ENCODE data around the gene ZNF664.
A peak's percentile ranks its signal among the peaks of the same experiment; 100 is the strongest.
"Not testable (repeated sequence)": the region's sequence is repeated elsewhere in the genome, so short reads cannot be mapped to it uniquely, and the experiment has no call there.

ZNF664 gene

DNA sequence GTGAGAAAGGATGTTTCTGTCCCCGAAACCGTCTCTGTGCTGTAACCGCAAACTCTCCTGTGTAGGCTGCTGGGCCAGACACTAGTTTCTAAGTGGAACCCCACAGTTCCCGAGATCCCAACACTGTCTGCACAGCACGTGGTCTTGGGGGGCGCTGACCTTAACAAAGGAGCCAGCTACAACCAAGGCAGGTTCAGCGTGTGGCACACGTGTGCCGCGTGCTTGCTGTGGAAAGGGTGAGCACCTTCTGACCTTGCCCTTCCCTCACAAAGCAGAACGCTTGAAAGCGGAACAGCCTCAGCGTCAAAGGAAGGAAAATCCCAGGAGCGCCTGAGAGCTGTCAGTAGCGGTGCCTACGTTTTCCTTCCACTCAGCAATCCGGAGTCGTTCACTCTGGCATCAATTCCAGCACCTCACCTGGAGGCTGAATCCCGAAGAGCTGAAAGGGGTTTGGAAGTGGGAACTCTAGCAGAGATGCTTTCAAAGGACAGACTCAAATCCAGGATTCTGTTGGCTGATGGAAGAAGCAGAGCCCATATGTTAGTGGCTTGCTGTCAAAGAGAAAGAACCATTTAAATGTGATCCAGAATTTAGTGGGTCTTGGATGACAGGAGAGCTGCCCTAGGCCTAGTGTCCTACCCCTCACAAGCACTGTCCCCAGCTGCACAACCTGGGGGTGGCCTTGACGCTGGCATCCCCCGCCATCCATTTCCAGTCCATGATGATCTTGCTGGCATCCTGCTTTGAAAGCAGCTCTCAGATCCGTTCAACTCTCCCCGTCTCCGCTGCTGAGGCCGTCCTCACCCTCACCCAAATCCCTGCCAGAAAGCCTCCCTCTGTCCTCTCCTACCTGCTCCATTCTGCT, 27.5 kb upstream of the ZNF664 start:
- peaks cover 9% of the 10 kb centered on the region for H3K9me3 ChIP-seq (ENCODE audit: control insufficient read depth, low read length)
- H3K4ac ChIP-seq (ENCODE audit: low read depth in 1 of 2, low read length in 2 of 2), result no peak overlapping the region
- H3K79me1 ChIP-seq (replicated peaks; ENCODE audit: low read length, poor library complexity, severe bottlenecking), result peaks cover 37% of the 10 kb centered on the region
- no peak overlapping the region for H4K8ac ChIP-seq (ENCODE audit: low read length)
- H3K36me3 ChIP-seq (ENCODE audit: control insufficient read depth in 1 of 2, insufficient read depth in 2 of 2, low read depth in 1 of 2, low read length in 2 of 2), result peaks cover 44 to 53% of the 10 kb centered on the region in 2 experiments
- no peak overlapping the region for H2BK5ac ChIP-seq (ENCODE audit: low read depth, low read length, poor library complexity, severe bottlenecking)
- no peak overlapping the region for H2AFZ ChIP-seq (ENCODE audit: low read depth, low read length)
- H2BK15ac ChIP-seq (ENCODE audit: low read depth, poor library complexity, severe bottlenecking), result peak overlapping the region; percentile 34
- no peak for DNase-seq
- H3K27me3 ChIP-seq (ENCODE audit: control insufficient read depth in 1 of 2, insufficient read depth in 1 of 2, low read length in 2 of 2), result no peaks in the 10 kb centered on the region
- no peak overlapping the region for H2BK12ac ChIP-seq (ENCODE audit: low read length in 2 of 2)
- 93% methylated on average over 25 of the region's 25 CpGs for WGBS
- no peak overlapping the region for H3K27ac ChIP-seq (ENCODE audit: low read length, poor library complexity, severe bottlenecking)
- peak overlapping the region; percentile 66 for H4K91ac ChIP-seq (ENCODE audit: low read length)
- no peak overlapping the region for H3K4me2 ChIP-seq (ENCODE audit: low read length, poor library complexity, severe bottlenecking)
- peaks cover 23% of the 10 kb centered on the region for H3K4me1 ChIP-seq (ENCODE audit: control insufficient read depth, insufficient read depth, low read depth, low read length)
- H3K18ac ChIP-seq (ENCODE audit: low read depth in 1 of 2, low read length in 2 of 2), result no peak overlapping the region
- no peak overlapping the region for H3K9ac ChIP-seq (ENCODE audit: low read length)
- H2BK120ac ChIP-seq (ENCODE audit: low read depth, low read length), result no peak overlapping the region
- H3K23ac ChIP-seq (ENCODE audit: low read length in 2 of 2), result no peak overlapping the region
- H3K14ac ChIP-seq (ENCODE audit: low read length in 2 of 2), result no peak overlapping the region
- no peak overlapping the region for H2AK5ac ChIP-seq (ENCODE audit: low read length, severe bottlenecking)
- H3K4me3 ChIP-seq (ENCODE audit: insufficient read depth in 1 of 2, low read depth in 1 of 2, low read length in 2 of 2), result no peak overlapping the region

DNA sequence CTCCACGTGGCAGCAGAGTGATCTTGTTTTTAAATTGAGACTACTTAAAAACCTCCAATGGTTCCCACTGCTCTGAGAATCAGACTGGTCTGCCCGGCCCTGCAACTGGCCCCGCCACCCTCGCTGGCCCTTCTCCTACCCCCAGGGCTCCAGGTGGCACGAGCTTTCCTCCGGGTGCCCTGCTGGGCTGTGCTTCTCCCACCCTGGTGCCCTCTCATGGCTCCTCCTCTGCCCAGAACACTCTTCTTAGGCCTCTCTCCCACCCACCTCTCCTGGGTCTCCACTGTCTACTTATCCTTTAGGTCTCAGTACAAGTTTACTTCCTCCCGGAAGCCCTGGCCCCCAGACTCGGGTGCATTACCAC, 26.9 kb upstream of the ZNF664 start:
- peaks cover 38 to 49% of the 10 kb centered on the region in 2 experiments for H3K36me3 ChIP-seq (ENCODE audit: control insufficient read depth in 1 of 2, insufficient read depth in 2 of 2, low read depth in 1 of 2, low read length in 2 of 2)
- H3K23ac ChIP-seq (ENCODE audit: low read length in 2 of 2), result no peak overlapping the region
- no peak overlapping the region for H3K4me2 ChIP-seq (ENCODE audit: low read length, poor library complexity, severe bottlenecking)
- no peak overlapping the region for H3K9ac ChIP-seq (ENCODE audit: low read length)
- peak overlapping the region; percentile 34 for H2BK15ac ChIP-seq (ENCODE audit: low read depth, poor library complexity, severe bottlenecking)
- H2AFZ ChIP-seq (ENCODE audit: low read depth, low read length), result no peak overlapping the region
- H3K9me3 ChIP-seq (ENCODE audit: control insufficient read depth, low read length), result peaks cover 9% of the 10 kb centered on the region
- DNase-seq, result no peak
- no peak overlapping the region for H2BK120ac ChIP-seq (ENCODE audit: low read depth, low read length)
- H2BK5ac ChIP-seq (ENCODE audit: low read depth, low read length, poor library complexity, severe bottlenecking), result no peak overlapping the region
- H2AK5ac ChIP-seq (ENCODE audit: low read length, severe bottlenecking), result no peak overlapping the region
- H4K91ac ChIP-seq (ENCODE audit: low read length), result no peak overlapping the region
- H3K4me3 ChIP-seq (ENCODE audit: insufficient read depth in 1 of 2, low read depth in 1 of 2, low read length in 2 of 2), result no peak overlapping the region
- peaks cover 38% of the 10 kb centered on the region for H3K79me1 ChIP-seq (replicated peaks; ENCODE audit: low read length, poor library complexity, severe bottlenecking)
- H4K8ac ChIP-seq (ENCODE audit: low read length), result no peak overlapping the region
- H3K18ac ChIP-seq (ENCODE audit: low read depth in 1 of 2, low read length in 2 of 2), result no peak overlapping the region
- H3K27me3 ChIP-seq (ENCODE audit: control insufficient read depth in 1 of 2, insufficient read depth in 1 of 2, low read length in 2 of 2), result no peaks in the 10 kb centered on the region
- H3K4me1 ChIP-seq (ENCODE audit: control insufficient read depth, insufficient read depth, low read depth, low read length), result peaks cover 23% of the 10 kb centered on the region
- no peak overlapping the region for H3K4ac ChIP-seq (ENCODE audit: low read depth in 1 of 2, low read length in 2 of 2)
- H3K14ac ChIP-seq (ENCODE audit: low read length in 2 of 2), result no peak overlapping the region
- H2BK12ac ChIP-seq (ENCODE audit: low read length in 2 of 2), result no peak overlapping the region
- H3K27ac ChIP-seq (ENCODE audit: low read length, poor library complexity, severe bottlenecking), result no peak overlapping the region
- 85% methylated on average over 8 of the region's 8 CpGs for WGBS

DNA sequence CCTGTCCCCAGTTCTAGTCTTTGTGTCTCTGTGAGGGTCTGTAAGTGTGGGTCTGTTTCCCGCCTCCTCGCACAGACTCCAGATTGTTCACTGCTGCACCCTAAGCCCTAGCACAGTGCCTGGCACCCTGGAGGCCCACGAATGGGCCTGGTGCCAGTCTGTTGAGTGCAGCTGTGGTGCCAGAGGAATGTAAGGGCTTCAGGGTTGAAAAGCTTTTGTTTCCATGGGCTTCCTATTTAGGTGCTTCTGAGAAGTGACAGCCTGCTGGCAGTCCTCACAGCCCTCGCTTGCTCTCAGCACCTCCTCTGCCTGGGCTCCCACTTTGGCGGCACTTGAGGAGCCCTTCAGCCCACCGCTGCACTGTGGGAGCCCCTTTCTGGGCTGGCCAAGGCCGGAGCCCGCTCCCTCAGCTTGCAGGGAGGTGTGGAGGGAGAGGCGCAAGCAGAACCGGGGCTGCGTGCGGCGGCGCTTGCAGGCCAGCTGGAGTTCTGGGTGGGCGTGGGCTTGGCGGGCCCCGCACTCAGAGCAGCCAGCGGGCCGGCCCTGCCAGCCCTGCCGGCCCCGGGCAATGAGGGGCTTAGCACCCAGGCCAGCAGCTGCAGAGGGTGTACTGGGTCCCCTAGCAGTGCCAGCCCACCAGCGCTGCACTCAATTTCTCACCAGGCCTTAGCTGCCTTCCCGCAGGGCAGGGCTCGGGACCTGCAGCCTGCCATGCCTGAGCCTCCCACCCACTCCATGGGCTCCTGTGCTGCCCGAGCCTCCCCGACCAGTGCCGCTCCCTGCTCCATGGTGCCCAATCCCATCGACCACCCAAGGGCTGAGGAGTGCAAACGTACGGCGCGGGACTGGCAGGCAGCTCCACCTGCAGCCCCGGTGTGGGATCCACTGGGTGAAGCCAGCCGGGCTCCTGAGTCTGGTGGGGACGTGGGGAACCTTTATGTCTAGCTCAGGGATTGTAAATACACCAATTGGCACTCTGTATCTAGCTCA, 26.2 kb upstream of the ZNF664 start:
- not testable (repeated sequence) for H3K9ac ChIP-seq (ENCODE audit: low read length); H2AFZ ChIP-seq (ENCODE audit: low read depth, low read length); H3K9me3 ChIP-seq (ENCODE audit: control insufficient read depth, low read length); H2BK120ac ChIP-seq (ENCODE audit: low read depth, low read length); H3K23ac ChIP-seq (ENCODE audit: low read length in 2 of 2); H3K4ac ChIP-seq (ENCODE audit: low read depth in 1 of 2, low read length in 2 of 2); H3K4me3 ChIP-seq (ENCODE audit: insufficient read depth in 1 of 2, low read depth in 1 of 2, low read length in 2 of 2); H4K8ac ChIP-seq (ENCODE audit: low read length); H2BK12ac ChIP-seq (ENCODE audit: low read length in 2 of 2); H3K27me3 ChIP-seq (ENCODE audit: control insufficient read depth in 1 of 2, insufficient read depth in 1 of 2, low read length in 2 of 2); H2AK5ac ChIP-seq (ENCODE audit: low read length, severe bottlenecking); H2BK15ac ChIP-seq (ENCODE audit: low read depth, poor library complexity, severe bottlenecking); H4K91ac ChIP-seq (ENCODE audit: low read length); H3K27ac ChIP-seq (ENCODE audit: low read length, poor library complexity, severe bottlenecking); H3K14ac ChIP-seq (ENCODE audit: low read length in 2 of 2); H3K18ac ChIP-seq (ENCODE audit: low read depth in 1 of 2, low read length in 2 of 2); H2BK5ac ChIP-seq (ENCODE audit: low read depth, low read length, poor library complexity, severe bottlenecking); H3K4me2 ChIP-seq (ENCODE audit: low read length, poor library complexity, severe bottlenecking); DNase-seq
- peaks cover 31 to 42% of the 10 kb centered on the region in 2 experiments for H3K36me3 ChIP-seq (ENCODE audit: control insufficient read depth in 1 of 2, insufficient read depth in 2 of 2, low read depth in 1 of 2, low read length in 2 of 2)
- 97% methylated on average over 30 of the region's 35 CpGs for WGBS
- peaks cover 22% of the 10 kb centered on the region for H3K4me1 ChIP-seq (ENCODE audit: control insufficient read depth, insufficient read depth, low read depth, low read length)
- peaks cover 39% of the 10 kb centered on the region for H3K79me1 ChIP-seq (replicated peaks; ENCODE audit: low read length, poor library complexity, severe bottlenecking)

DNA sequence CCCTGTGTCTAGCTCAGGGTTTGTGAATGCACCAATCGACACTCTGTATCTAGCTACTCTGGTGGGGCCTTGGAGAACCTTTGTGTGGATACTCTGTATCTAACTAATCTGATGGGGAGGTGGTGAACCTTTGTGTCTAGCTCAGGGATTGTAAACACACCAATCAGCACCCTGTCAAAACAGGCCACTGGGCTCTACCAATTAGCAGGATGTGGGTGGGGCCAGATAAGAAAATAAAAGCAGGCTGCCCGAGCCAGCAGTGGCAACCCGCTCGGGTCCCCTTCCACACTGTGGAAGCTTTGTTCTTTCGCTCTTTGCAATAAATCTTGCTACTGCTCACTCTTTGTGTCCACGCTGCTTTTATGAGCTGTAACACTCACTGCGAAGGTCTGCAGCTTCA, 25.5 kb upstream of the ZNF664 start:
- not testable (repeated sequence) for H2BK15ac ChIP-seq (ENCODE audit: low read depth, poor library complexity, severe bottlenecking); H2AFZ ChIP-seq (ENCODE audit: low read depth, low read length); H3K4ac ChIP-seq (ENCODE audit: low read depth in 1 of 2, low read length in 2 of 2); H2BK12ac ChIP-seq (ENCODE audit: low read length in 2 of 2); H3K9me3 ChIP-seq (ENCODE audit: control insufficient read depth, low read length); H3K27me3 ChIP-seq (ENCODE audit: control insufficient read depth in 1 of 2, insufficient read depth in 1 of 2, low read length in 2 of 2); H3K4me3 ChIP-seq (ENCODE audit: insufficient read depth in 1 of 2, low read depth in 1 of 2, low read length in 2 of 2); H2BK5ac ChIP-seq (ENCODE audit: low read depth, low read length, poor library complexity, severe bottlenecking); H3K27ac ChIP-seq (ENCODE audit: low read length, poor library complexity, severe bottlenecking); H3K23ac ChIP-seq (ENCODE audit: low read length in 2 of 2); H4K8ac ChIP-seq (ENCODE audit: low read length); H4K91ac ChIP-seq (ENCODE audit: low read length); H2AK5ac ChIP-seq (ENCODE audit: low read length, severe bottlenecking); DNase-seq; H2BK120ac ChIP-seq (ENCODE audit: low read depth, low read length); H3K9ac ChIP-seq (ENCODE audit: low read length); H3K4me2 ChIP-seq (ENCODE audit: low read length, poor library complexity, severe bottlenecking); H3K18ac ChIP-seq (ENCODE audit: low read depth in 1 of 2, low read length in 2 of 2); H3K14ac ChIP-seq (ENCODE audit: low read length in 2 of 2)
- Histone ChIP-seq H3K36me3 (ENCODE audit: control insufficient read depth in 1 of 2, insufficient read depth in 2 of 2, low read depth in 1 of 2, low read length in 2 of 2) (peaks cover 27 to 35% of the 10 kb centered on the region in 2 experiments), H3K79me1 (replicated peaks; ENCODE audit: low read length, poor library complexity, severe bottlenecking) (peaks cover 39% of the 10 kb centered on the region), H3K4me1 (ENCODE audit: control insufficient read depth, insufficient read depth, low read depth, low read length) (peaks cover 18% of the 10 kb centered on the region)
- WGBS, result 94% methylated on average over 7 of the region's 7 CpGs
